ENCODE data around the gene TAGLN2.
A peak's percentile ranks its signal among the peaks of the same experiment; 100 is the strongest.
"Not testable (repeated sequence)": the region's sequence is repeated elsewhere in the genome, so short reads cannot be mapped to it uniquely, and the experiment has no call there.

Gene TAGLN2

DNA sequence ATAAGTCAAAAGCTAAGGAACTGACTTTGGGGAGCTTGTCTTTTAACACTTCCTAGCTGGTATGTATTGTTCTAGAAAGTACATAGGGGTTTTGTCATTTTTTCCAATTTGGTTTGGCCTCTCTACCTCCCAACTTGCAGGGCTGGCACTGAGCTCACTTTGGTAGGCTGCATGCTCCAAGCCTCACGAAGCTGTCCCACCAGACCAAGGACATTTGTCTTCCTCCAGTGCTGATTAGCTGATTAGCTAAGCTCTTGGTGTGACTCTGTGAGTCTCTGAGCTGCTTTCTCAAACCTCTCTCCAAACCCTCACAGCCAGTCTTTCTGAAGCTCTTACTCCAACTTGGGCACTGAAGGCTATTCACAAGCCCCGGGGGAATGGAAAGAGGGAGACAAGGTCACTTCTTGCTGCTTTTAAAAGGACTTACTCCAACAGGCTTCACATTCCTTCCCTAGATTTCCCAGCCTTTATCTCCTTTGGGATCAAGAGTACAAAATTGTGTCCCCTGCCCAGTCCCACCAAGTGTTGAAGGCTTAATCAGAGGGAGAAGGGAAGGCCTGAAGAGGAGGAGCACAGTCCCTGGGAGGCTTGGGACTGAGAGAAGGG lies 24.4 kb downstream of the TAGLN2 start:
- no peak for TF ChIP-seq CTCF (IDR thresholded peaks at IDR 0.05; ENCODE audit: extremely low read depth, missing control alignments)
- no peak for DNase-seq (ENCODE audit: low spot score)

DNA sequence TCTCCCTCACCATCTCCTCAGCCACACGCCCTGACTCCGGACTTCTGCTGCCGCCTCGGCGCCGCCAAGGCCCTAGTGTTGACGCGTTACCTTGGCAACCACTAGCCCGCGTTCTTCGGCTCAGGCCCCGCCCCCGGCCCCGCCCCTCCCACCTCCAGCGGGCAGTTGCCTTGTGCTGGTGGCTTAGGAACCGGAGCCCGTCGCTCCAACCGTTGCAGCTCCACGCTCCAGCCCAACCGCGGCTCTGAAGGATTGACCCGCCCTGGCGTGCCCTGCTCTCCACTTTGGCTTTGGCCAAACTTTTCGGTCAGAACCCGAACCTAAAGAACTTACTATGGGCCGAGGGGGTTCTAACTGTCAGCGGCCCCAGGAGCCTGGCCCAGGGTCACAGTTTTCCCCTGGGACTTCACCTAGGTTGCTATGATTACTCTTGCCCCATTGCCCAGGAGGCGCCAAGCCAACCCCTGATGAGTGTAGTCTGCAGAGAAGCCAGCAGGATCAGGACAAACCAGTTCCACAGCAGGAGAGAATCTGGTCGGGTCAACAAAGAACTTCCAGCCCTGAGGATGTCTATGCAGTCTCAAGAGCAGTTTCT lies 25.1 kb downstream of the TAGLN2 start, which contains the start of gene CFAP45:
TSS of gene CFAP45 (minus strand) at position 80 of the 595 bp plus-strand sequence. CDS start at position 13, 67 bp downstream.
- no peak for TF ChIP-seq CTCF (IDR thresholded peaks at IDR 0.05; ENCODE audit: extremely low read depth, missing control alignments)
- peak; percentile 51 for DNase-seq (ENCODE audit: low spot score)

DNA sequence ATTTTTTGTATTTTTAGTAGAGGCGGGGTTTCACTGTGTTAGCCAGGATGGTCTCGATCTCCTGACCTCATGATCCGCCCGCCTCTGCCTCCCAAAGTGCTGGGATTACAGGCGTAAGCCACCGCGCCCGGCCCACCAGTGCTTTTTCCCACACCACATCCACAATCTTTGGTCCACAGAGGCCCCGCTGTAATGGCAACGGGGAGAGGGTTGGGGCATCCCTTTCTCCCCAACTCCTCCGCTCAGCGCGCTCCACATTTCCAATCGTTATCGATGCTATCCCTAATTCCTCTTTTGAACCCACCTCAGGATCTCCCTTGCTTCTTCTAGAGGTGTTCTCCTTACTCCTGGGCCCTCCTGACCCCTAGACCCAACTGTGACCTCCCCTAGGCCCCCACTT lies 25.7 kb downstream of the TAGLN2 start:
- not testable (repeated sequence) for DNase-seq (ENCODE audit: low spot score)

GRCh38 chr1:159898527-159898926 lies 26.8 kb downstream of the TAGLN2 start:
- DNase-seq (ENCODE audit: low spot score) = no peak
- TF ChIP-seq CTCF (IDR thresholded peaks at IDR 0.05; ENCODE audit: extremely low read depth, missing control alignments) = no peak

GRCh38 chr1:159897962-159898361 lies 27.3 kb downstream of the TAGLN2 start:
- TF ChIP-seq CTCF (IDR thresholded peaks at IDR 0.05; ENCODE audit: extremely low read depth, missing control alignments) = no peak
- DNase-seq (ENCODE audit: low spot score) = no peak

- no peak for TF ChIP-seq CTCF (IDR thresholded peaks at IDR 0.05; ENCODE audit: extremely low read depth, missing control alignments)
- DNase-seq (ENCODE audit: low spot score) = no peak
Measured at GRCh38 chr1:159896546-159896930, 28.8 kb downstream of the TAGLN2 start.

- TF ChIP-seq CTCF (IDR thresholded peaks at IDR 0.05; ENCODE audit: extremely low read depth, missing control alignments) = no peak
- DNase-seq (ENCODE audit: low spot score) = no peak
Measured at GRCh38 chr1:159895836-159896545, 29.3 kb downstream of the TAGLN2 start.
